ENCODE data around the gene SCNM1. TPM values are rescaled to one million over a fixed set of nuclear protein-coding genes. Genes with fewer than 3 reads are reported as not detected.
"Not testable (repeated sequence)": the region's sequence is repeated elsewhere in the genome, so short reads cannot be mapped to it uniquely, and the experiment has no call there.

The SCNM1 gene
- total RNA-seq, 1 donor from 2014 or later, result 17.5 TPM

DNA sequence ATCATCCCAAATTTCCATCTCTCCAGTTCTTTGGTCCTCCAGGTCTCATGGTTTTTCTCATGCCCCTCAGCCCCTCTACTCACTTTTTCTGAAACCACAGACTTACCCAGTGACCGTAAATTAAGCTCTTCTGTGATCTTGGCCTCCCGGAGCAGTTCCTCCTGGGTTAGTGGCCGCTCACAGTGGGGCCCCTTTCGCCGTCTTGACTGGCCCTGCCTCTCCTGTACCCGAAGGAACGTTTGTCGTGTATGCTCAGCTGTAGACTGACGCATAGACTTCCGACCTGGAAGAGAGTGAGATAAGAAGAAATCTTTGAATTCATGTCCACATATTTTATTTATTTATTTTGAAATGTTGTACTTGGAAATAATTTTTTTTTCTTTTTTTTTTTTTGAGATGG, 18.3 kb downstream of the SCNM1 start:
- ATAC-seq (ENCODE audit: poor library complexity) (no peak), DNase-seq (no peak)
- intact Hi-C loops (cut with DNase I), result no loop called here

DNA sequence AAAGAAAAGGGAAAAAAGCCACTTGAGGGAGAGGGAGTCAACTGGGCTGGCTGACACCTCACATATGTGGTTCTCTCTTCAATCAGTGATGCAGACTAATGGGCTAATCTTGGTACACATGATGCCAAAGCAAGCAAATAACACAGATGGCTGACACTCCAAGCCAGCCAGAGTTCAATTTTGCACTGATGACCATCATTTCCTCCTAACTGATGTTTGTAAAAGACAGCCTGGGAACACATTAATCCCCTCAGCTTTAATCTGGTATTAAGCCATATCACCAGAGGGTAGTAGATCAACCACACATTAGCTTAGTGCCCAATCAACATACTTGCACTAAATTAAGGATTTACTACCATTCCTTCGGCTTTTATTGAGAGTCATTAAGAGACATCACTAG, 21.3 kb downstream of the SCNM1 start:
- DNase-seq, result no peak
- no peak for ATAC-seq (ENCODE audit: poor library complexity)
- intact Hi-C loops (cut with DNase I), result no loop called here

DNA sequence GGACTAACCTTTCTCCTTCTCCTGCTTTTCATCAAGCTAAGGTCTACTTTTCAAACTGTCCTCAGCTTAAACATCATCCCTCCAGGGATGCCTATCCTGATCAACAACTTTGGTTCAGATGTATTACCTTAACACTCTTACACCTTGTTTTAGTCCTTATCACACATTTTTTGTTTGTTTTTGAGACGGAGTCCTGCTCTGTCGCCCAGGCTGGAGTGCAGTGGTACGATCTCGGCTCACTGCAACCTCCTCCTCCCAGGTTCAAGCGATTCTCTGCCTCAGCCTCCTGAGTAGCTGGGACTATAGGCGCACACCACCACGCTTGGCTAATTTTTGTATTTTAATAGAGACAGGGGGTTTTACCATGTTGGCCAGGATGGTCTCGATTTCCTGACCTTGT, 22.7 kb downstream of the SCNM1 start:
- intact Hi-C loops (cut with DNase I); ATAC-seq (ENCODE audit: poor library complexity); DNase-seq: not testable (repeated sequence)

DNA sequence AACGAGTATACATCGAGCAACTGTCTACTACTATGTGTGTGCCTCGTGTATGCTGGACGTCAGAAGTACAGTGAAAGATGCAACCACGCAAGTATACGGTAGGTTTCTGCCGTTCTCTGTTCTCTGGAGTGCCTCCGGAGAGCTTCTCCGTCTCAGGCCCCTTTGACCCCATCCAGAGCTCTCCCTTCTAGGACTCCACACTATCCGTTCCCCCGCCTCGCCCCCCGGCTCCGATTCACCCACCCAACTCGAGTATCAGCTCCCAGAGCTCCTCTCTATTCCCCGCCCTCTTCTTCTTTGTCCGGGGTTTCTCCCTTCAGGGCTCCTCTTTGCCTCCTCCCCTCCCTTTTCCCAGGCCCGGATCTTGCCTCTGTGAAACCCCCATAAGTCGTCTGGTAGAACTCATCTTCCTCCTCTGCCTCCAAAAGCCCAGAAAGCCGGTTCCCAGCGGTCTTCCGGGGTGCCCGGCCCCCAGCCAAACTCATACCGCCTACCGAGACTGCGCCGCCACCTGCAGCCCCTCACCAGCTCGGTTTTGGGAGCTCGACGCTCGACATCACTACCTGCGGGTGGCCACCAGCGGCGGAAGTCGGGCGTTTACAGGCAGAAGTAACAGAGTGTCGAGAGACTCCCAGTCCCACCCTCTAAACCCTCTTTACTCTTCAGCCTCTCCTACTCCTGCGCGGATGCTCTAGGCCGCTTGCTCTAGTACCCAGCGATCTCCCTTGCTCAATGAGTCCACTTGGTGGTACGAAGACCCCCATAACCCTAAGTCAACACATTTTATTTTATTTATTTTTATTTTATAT, 23.9 kb downstream of the SCNM1 start, which contains the start of gene VPS72:
VPS72 (minus strand) TSS at position 561 of the 809 bp plus-strand sequence; CDS start at position 485, 76 bp downstream.
- intact Hi-C loops (cut with DNase I), result no loop called here
- peak; percentile 99 for ATAC-seq (ENCODE audit: poor library complexity)
- peak; percentile 89 for DNase-seq

DNA sequence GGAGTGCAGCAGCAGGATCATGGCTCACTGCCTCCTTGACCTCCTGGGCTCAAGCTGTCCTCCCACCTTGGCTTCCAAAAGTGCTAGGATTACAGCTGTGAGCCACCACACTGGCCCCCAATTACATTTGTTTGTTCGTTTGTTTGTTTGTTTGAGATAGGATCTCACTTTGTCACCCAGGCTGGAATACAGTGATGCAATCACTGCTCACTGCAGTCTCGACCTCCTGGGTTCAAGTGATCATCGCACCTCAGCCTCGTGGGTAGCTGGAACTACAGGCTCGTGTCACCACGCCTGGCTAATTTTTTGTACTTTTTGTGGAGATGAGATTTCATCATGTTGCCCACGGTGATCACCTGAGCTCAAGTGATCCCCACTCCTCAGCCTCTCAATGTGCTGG, 26.1 kb downstream of the SCNM1 start:
- no peak for DNase-seq
- no peak for ATAC-seq (ENCODE audit: poor library complexity)
- intact Hi-C loops (cut with DNase I), result no loop called here

DNA sequence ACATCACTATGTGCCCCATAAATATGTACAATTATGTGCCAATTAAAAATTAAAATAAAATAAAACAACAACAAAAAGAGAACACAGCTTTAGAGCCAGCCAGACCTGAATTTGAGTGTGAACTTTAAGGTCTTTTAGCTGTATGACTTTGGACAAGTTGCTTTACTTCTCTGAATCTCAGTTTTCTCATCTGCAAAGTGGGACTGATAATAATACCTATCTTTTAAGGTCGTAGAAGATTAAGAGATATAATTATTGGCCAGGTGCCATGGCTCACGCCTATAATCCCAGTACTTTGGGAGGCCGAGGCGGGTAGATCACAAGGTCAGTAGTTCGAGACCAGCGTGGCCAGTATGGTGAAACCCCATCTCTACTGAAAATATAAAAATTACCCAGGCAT, 27.4 kb downstream of the SCNM1 start:
- ATAC-seq (ENCODE audit: poor library complexity), result no peak
- intact Hi-C loops (cut with DNase I), result no loop called here
- DNase-seq, result no peak

DNA sequence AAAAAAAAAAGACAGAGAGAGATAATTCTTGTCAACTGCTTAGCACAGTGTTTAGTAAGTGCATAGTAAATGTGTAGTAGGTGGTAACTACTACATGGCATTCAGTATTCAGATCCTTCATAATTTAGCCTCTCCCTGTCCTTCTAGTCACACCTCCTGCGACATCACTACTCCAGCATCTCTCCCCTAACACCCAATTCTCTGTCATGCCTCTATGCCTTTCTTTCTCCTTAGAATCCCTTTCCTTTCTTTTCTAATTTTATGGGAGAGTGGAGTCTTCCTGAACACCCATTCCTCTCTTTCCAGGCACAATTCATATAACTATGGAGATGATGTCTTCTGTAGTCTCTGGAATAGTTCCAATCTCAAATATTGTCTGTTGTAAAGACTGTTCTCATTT, 27.9 kb downstream of the SCNM1 start:
- no peak for ATAC-seq (ENCODE audit: poor library complexity)
- DNase-seq, result no peak
- intact Hi-C loops (cut with DNase I), result loop anchor here (2.0 kb wide), 1 partner anchor 57 kb away; no protein-coding TSS in a partner anchor

DNA sequence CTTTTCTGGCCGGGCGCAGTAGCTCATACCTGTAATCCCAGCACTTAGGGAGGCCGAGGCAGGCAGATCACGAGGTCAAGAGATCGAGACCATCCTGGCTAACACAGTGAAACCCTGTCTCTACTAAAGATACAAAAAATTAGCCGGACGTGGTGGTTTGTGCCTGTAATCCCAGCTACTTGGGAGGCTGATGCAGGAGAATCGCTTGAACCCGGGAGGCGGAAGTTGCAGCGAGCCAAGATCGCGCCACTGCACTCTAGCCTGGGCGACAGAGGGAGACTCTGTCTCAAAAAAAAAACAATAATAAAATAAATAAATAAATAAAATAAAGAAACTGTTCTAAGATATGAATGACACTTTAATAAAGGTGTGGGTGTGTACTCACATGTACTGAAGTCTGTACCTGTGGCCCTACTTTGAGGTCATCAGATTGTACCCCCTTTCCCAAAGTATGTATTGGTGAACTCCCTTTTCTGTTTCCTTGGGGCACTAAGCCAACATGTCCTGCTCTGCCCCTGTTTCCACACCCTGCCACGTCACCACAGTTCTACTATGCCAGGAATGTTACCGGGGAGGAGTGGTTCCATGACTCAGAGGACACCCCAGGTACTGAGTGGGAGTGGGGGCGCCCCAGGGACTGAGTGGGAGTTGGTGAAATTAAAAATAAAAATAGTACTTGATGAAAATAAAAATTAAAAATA, 29.1 kb downstream of the SCNM1 start:
- ATAC-seq (ENCODE audit: poor library complexity); DNase-seq: not testable (repeated sequence)
- intact Hi-C loops (cut with DNase I), result loop anchor here (2.0 kb wide), 1 partner anchor 56 kb away; no protein-coding TSS in a partner anchor

DNA sequence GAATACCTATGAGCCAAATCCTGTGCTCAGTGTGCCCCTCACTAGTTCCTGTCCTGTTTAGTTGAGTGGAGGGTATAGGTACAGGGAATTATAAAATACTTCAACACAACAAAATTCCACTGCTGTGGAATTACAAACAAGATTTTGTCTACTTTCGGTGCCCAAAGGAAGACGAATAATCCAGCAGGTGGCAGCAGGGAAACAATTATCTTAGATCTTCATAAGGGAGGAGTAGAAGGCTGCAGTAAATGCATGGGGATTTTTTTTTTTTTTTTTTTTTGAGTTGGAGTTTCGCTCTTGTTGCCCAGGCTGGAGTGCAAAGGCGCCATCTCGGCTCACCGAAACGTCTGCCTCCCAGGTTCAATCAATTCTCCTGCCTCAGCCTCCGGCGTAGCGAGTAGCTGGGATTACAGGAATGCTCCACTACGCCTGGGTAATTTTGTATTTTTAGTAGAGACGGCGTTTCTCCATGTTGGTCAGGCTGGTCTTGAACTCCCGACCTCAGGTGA, 30.4 kb downstream of the SCNM1 start:
- intact Hi-C loops (cut with DNase I), result no loop called here
- ATAC-seq (ENCODE audit: poor library complexity) (peak; percentile 47), DNase-seq (no peak)

DNA sequence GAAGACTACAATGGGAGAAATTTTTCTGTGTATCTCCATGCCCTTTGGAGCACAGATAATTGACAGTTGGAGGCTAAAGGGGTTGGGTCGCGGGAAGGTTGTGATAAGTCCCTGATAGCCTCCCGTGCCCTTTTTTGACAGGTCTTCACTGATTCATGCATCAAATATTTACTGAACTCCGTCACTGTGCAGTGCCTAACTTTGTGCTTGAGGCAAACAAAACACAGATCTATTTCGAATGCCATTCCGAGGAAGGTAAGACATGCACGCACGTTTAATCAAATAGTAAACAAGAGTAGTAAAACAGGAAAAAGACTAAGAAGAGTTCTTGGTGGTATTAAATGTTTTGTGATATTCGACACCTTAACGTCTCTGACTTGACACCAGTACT, 31.9 kb downstream of the SCNM1 start:
- no peak for ATAC-seq (ENCODE audit: poor library complexity)
- no peak for DNase-seq
- intact Hi-C loops (cut with DNase I), result no loop called here

DNA sequence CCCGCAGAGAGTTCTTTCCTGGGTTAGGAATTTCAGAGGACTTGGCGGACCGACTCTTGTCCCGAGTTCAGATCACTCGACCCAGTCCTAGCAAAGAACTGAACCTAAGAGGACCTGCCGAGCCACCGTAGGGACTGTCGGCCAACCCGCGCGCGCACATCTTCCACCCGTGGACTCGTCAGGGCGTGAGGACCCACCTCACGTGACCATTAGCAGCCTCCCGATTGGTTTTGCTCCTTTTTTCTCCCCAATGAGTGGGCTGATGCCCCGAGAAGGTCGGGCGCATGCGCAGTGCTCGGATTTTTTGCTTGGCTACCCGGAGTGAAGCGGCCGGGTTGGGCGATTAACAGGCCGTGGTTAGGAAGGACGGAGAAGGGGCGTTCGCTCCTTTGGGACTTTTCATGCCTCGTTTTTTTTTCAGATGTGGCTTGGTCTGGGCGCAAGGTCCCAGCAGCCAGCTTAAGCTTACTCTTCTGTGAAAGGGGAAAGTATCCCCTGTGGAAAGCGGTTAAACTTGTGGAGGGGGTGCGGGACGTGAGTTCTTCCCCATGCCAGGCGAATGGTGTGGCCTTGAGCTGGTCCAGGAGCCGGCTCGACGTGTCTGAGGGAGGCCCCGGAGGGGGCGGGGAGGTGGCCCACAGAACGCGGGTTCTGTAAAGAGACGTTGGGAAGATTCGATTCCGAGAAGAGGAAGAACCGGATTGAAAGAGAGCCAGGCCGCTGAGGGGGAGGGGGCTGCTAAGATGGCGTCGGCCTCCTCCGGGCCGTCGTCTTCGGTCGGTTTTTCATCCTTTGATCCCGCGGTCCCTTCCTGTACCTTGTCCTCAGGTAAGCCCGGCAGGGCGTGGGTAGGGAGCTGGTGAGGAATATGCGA, 32.5 kb downstream of the SCNM1 start, which contains the start of gene PIP5K1A:
PIP5K1A (plus strand) TSS at position 299 of the 874 bp plus-strand sequence; CDS start at position 744, 445 bp downstream.
- intact Hi-C loops (cut with DNase I), result no loop called here
- peak; percentile 100 for DNase-seq

DNA sequence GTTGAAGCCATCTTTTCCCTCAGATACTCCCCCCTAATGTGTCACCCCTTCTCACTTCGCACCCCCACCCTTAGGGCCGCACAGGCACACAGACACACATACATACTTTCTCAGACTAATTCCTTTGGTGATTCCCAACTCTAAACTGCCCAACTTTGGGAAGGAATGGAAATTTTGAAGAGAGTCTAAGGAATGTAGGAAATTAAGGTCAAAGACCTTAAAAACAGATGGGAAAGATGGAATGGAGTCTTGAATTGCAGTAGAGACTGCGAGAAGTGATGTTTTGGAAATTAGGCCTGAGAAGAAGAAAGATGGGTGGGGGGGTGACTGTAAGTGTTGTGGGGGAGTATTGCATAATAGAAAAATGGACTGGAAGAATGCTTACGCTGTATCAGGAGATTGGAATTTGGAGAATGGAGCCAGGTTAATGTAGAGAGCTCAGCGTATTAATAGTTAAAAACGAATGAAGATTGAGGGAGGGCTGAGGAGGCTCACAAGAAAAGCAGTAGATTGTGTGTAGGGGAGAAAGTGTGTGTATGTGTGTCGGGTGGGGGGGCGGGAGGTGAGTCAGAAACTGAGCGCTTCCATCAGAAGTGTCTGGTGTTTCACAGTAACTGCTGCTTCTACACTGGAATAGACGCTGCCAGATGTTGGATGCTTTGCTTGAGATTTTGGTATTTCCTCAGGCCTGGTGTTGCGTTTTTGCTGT, 34.1 kb downstream of the SCNM1 start:
- DNase-seq, result no peak
- ATAC-seq (ENCODE audit: poor library complexity), result no peak
- intact Hi-C loops (cut with DNase I), result no loop called here

More for the DNA sequence above, 32.5 kb downstream of the SCNM1 start, which contains the start of gene PIP5K1A:
- ATAC-seq (ENCODE audit: poor library complexity), result peak; percentile 95

DNA sequence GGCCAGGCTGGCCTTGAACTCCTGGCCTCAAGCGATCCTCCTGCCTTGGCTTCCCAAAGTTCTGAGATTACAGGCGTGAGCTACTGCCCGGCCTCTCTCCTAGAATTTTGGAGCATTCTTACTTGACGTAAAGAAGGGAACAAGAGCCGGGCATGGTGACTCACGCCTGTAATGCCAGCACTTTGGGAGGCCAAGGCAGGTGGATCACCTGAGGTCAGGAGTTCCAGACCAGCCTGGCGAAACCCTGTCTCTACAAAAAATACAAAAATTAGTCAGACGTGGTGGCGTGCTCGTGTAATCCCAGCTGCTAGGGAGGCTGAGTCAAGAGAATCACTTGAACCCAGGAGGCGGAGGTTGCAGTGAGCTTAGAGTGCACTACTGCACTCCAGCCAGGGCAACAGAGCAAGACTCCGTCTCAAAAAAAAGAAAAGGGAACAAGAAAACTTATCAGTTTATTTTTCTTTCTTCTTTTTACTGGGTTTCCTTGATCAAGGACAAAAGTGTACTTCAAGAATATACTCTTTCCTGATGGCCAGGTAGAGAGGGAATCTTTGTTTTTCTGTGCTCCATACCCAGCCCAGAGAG, 39.5 kb downstream of the SCNM1 start:
- intact Hi-C loops (cut with DNase I); DNase-seq; ATAC-seq (ENCODE audit: poor library complexity): not testable (repeated sequence)

DNA sequence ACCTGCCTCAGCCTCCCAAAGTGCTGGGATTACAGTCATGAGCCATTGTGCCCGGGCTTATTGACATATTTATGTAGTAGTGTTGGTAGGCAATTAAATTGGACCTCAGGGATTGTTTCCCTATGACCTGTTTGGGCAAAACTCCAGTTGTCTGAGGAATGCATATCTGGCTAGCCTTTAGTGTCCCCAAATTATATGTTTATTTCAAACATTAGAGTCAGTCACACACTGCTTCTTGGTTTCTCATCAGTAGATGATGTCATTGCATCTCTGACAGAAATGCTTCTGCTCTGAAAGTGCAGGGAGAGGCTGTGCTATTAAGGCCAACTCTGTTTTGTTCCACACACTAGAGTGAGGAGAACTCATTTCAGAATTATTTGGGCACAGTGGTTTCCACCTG, 44.9 kb downstream of the SCNM1 start:
- DNase-seq, result no peak
- intact Hi-C loops (cut with DNase I), result no loop called here
- no peak for ATAC-seq (ENCODE audit: poor library complexity)

DNA sequence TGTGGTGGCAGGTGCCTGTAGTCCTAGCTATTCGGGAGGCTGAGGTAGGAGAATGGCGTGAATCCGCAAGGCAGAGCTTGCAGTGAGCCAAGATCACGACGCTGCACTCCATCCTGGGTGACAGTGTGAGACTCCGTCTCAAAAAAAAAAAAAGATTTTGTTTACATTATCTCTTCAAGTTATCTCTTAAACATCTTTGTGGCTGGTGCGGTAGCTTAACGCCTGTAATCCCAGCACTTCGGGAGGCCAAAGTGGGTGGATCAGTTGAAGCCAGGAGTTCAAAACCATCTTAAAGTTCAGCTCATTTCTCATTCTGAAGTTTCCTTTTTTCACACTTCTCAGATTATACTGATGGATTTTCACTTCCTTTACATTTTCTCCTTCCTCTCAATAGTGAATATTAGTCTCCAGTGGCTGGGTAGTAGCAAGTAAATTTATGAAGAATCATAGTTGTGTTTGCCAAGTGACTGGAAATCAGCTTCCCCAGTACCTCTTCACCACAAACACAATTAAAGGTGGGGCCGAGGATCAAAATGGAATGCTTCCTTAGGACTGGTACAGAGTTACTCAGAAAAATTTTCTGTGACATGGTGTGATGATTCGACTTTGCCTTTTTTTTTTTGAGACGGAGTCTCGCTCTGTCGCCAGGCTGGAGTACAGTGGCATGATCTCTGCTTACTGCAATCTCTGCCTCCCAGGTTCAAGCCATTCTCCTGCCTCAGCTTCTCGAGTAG, 46.2 kb downstream of the SCNM1 start:
- intact Hi-C loops (cut with DNase I), result no loop called here

DNA sequence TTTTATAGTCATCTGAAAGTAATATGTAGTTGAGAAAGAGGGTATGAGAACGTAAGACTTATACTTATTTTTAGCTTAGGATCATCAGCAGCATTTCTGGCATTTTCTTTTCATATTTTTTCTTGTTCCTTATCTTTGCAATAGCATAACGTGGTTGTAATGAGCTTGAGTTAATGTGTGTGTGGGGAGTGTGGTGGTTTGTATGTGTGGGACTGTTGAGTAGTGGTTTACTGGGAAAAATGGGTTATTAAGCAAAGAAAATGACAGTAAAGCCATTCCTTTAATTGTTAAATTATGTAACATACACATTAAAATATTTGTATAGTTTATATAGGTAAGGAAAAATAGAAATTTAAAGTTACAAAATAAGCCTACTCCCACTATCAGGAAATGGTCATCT, 47.6 kb downstream of the SCNM1 start:
- ATAC-seq (ENCODE audit: poor library complexity), result no peak
- intact Hi-C loops (cut with DNase I), result no loop called here
- no peak for DNase-seq

More for the DNA sequence above, 46.2 kb downstream of the SCNM1 start:
- DNase-seq (no peak), ATAC-seq (ENCODE audit: poor library complexity) (no peak)

Data from Right ventricle myocardium superior (tissue), 1 donor.